HG03159 (cell line): ENCODE measurements around the gene EFCAB9.

Source experiments
- ATAC-seq: cut with Tn5 transposase; IDR thresholded peaks from one replicate; pipeline ENCODE4 v1.9.1; 2021; ENCODE audit warnings: mild to moderate bottlenecking, moderate library complexity; ENCODE audit not compliant: unreplicated experiment

Gene EFCAB9

GRCh38 chr5:172165465-172165864, 28.5 kb upstream of the EFCAB9 start:
- ATAC-seq: no peak

DNA sequence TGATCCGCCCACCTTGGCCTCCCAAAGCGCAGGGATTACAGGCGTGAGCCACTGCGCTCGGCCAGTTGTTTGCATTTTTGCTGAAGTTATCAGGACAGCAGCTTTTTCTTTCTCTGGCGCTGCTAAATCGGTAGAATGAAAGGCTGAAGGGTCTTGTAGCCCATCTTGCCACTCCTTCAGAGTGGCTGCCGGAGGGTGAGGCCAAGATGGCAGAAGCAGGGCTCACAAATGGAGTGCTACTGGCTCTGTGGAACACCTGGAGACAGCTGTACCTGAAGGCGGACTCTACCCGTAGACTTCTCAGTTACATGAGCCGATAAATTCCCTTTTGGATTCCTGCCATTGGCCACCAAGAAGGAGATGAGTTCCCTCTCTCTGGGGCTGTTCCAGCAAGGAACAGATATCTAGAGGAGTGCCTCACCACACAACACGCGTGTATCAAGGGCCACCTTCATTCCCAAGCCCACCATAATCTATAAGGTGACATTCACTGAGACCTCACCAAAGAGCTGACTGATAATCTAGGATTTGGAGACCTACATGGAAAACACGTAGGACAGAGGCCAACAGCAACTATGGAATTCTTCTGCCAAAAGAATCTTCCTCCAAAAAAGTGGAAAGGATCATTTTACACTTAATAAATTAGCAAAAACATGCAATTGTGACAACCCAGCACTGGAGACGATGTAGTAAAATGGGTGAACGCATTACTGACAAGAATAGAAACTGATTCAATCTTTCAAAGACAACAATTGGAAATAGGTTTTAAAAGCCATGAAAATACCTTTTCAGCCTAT, 27.7 kb upstream of the EFCAB9 start:
- no peak for ATAC-seq

DNA sequence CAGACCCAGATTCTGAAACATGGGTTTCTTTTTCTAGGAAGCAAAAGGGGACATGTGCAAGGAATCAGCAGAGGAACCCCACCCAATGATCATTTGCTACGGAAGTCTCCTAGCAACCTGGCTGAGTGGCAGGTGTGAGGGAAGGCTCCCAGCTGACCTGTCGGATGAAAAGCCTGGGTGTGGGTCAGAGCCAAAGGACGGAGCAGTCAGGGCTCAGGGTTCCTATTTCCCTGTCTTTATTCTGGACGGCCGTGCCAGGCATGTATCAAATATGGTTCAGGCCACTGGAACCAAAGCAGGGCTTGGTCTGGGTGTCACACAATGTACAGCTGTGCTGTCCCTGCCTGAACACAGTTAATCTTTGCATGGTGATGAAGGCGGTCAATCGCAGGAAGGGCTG, 26.1 kb upstream of the EFCAB9 start:
- no peak for ATAC-seq

DNA sequence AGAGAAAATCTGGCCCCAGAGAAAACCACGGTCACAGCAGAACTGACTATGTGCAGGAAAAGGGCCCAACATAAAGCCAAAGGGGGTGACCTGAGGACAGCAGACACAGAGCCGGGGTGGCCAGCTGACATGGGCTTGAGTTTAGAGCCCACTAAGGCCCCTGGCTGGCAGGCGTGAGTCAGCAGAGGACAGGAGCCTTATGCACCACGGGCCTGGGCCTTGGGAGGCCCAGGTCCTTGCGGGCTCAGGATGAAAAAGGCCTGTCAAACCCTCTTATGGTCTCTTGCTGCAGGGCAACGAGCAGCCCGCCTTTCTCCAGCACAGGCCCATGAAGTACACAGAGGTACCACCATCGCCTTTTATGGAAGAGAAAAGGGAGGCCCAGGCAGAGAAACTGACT, 25.7 kb upstream of the EFCAB9 start:
- ATAC-seq: no peak

GRCh38 chr5:172169216-172169615, 24.8 kb upstream of the EFCAB9 start:
- no peak for ATAC-seq

- no peak for ATAC-seq
Measured at GRCh38 chr5:172170251-172170701, 23.7 kb upstream of the EFCAB9 start.

DNA sequence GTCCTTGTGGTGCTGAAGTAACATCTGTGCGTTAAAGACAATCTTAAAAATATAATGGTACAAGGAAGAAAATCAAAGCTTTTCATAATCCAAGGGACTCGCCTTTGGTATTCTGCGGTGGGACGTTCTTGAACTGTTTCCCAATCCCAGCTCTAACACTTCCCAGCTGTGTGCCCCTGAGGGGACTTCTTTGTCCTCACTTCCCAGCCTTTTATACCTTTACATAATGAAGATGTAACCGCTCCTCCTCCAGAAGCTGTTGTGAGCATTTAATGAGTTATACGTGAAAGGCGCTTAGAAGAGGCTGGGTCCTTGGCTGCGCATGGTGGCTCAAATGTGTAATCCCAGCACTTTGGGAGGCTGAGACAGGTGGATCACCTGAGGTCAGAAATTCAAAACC, 22.9 kb upstream of the EFCAB9 start:
- ATAC-seq: no peak

- ATAC-seq: no peak
Measured at GRCh38 chr5:172172912-172173563, 20.9 kb upstream of the EFCAB9 start.

GRCh38 chr5:172173564-172174153, 20.3 kb upstream of the EFCAB9 start:
- ATAC-seq: no peak

- ATAC-seq: peak; percentile 40
Measured at GRCh38 chr5:172175263-172175719, 18.7 kb upstream of the EFCAB9 start.

GRCh38 chr5:172177176-172177575, 16.8 kb upstream of the EFCAB9 start:
- ATAC-seq: no peak

- ATAC-seq: no peak
Measured at GRCh38 chr5:172178301-172178987, 15.5 kb upstream of the EFCAB9 start.

- peak; percentile 34 for ATAC-seq
Measured at GRCh38 chr5:172178991-172179989, 14.7 kb upstream of the EFCAB9 start.

GRCh38 chr5:172180936-172181335, 13.0 kb upstream of the EFCAB9 start:
- no peak for ATAC-seq

DNA sequence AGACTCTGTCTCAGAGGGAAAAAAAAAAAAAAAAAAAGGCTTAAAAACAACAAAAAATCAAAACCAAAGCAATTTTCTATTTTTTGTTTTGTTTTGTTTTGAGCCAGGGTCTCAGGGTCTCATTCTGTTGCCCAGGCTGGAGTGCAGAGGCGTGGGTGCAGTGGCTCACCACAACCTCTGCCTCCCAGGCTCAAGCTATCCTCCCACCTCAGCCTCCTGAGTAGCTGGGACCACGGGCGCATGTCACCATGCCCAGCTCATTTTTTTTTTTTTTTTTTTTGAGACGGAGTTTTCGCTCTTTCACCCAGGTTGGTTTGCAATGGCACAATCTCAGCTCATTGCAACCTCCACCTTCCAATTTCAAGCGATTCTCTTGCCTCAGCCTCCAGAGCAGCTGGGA, 11.7 kb upstream of the EFCAB9 start:
- ATAC-seq: no peak

DNA sequence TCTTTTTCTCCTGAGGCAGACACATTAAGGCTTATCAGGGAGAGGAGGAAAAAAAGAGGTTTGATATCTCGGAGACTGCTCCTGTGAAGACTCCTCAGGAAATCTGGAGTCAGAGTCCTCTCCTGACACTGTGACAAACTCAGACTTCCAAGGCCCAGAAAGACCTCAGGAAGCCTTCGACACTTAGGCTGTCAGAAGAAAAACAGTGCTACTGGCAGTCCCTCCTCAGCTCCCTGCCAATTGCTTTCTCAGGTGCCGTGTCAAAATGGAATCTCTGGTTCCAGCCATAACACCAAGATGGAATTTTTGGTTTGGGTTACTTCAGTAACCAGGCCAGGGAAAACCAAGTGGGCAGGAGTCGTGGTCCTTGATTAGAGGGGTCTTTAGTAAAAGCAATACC, 10.1 kb upstream of the EFCAB9 start:
- ATAC-seq: no peak

- ATAC-seq: no peak
Measured at GRCh38 chr5:172185096-172185461, 8.9 kb upstream of the EFCAB9 start.

DNA sequence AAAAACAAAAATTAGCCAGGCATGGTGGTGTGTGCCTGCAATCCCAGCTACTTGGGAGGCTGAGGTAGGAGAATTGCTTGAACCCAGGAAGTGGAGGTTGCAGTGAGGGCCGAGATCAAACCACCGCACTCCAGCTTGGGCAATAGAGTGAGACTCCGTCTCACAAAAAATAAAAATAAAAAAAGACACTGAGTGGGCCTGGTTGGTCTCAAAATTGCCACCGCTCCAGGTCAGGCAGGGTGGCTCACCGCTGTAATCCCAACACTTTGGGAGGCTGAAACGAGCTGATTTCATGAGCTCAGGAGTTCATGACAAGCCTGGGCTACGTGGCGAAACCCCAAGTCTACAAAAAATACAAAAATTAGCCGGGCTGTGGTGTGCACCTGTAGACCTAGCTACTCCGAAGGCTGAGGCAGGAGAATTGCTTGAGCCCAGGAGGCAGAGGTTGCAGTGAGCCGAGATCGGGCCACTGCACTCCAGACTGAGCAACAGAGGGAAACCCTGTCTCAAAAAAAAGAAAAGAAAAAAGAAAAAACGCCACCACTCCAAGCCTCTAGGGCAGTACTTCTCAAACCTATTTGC, 7.8 kb upstream of the EFCAB9 start:
- ATAC-seq: no peak

GRCh38 chr5:172187118-172188032, 6.6 kb upstream of the EFCAB9 start:
- ATAC-seq: peak; percentile 22
